ENCODE results near the gene RHBDD3. TPM values are rescaled to one million over a fixed set of nuclear protein-coding genes. Genes with fewer than 3 reads are reported as not detected.

The RHBDD3 gene
- total and polyA plus RNA-seq, 2 of the 4 experiments (the other 2 are of a cell fraction) = 5.7 to 21.5 TPM

DNA sequence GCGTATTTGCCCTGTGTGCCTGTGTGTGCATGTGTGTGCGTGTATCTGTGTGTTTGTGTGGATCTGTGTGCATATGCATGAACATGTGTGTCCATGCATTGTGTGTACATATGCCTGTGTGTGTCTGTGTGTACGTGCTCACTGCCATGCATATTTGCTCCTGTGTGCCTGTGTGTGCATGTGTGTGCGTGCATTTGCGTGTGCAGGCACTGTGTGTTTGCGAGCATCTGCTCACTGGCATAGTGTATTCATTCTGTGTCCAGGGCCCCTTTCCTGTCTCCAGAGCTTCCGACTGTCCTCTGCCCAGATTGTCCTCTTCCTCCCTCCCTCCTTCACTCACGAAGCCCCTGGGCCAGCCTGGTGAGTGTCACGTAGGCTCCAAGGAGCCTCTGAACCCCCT is 56.3 kb downstream of the RHBDD3 start:
- CTCF ChIA-PET = no interaction called here
- Histone ChIP-seq H2BK20ac (ENCODE audit: low read depth, low read length) (no peak overlapping the region), H3K79me1 (ENCODE audit: low read depth in 1 of 2, low read length in 2 of 2) (no peaks in the 10 kb centered on the region), H3K4ac (ENCODE audit: low read depth, low read length) (no peak overlapping the region), H3K27ac (ENCODE audit: insufficient read depth, low read length) (no peak overlapping the region), H2AK5ac (ENCODE audit: low read depth, low read length) (no peak overlapping the region), H3K23ac (ENCODE audit: low read depth, low read length) (no peak overlapping the region), H2BK5ac (ENCODE audit: low read depth, low read length, poor library complexity, severe bottlenecking) (no peak overlapping the region), H2BK15ac (ENCODE audit: low read depth, low read length) (no peak overlapping the region), H4K20me1 (ENCODE audit: insufficient read depth, low read length) (no peaks in the 10 kb centered on the region; the same call in 1 of the 2 replicates), H2AK9ac (replicated peaks; ENCODE audit: low read depth, low read length, poor library complexity) (no peak overlapping the region), H3K36me3 (ENCODE audit: control insufficient read depth, insufficient read depth, low read length) (no peaks in the 10 kb centered on the region), H4K5ac (ENCODE audit: low read depth, low read length) (no peak overlapping the region), H3K27me3 (ENCODE audit: control insufficient read depth, insufficient read depth, low read length) (peaks cover 18% of the 10 kb centered on the region), H2AFZ (replicated peaks; ENCODE audit: low read length, poor library complexity) (no peak overlapping the region), H3K9ac (ENCODE audit: low read depth, low read length) (no peak overlapping the region), H3K9me3 (ENCODE audit: control insufficient read depth, insufficient read depth, low read length) (no peaks in the 10 kb centered on the region), H2BK120ac (ENCODE audit: low read depth, low read length) (no peak overlapping the region), H3K18ac (ENCODE audit: low read depth, low read length) (no peak overlapping the region), H4K91ac (ENCODE audit: insufficient read depth, low read depth, low read length) (no peak overlapping the region), H3K4me1 (ENCODE audit: control insufficient read depth, insufficient read depth, low read length) (no peaks in the 10 kb centered on the region), H3K56ac (ENCODE audit: extremely low read depth, insufficient read depth, low read length) (no peak overlapping the region), H3K14ac (replicated peaks; ENCODE audit: low read depth, low read length) (no peak overlapping the region), H3K4me3 (ENCODE audit: insufficient read depth, low read depth, low read length) (no peak overlapping the region), H4K8ac (ENCODE audit: low read depth in 2 of 2, low read length in 2 of 2) (no peak overlapping the region), H3K9me1 (ENCODE audit: insufficient read depth, low read length) (no peaks in the 10 kb centered on the region), H3K4me2 (ENCODE audit: low read depth, low read length) (no peak overlapping the region)
- in situ Hi-C loops (cut with MboI; ENCODE audit: low sequenced_read_pairs) = no loop called here
- dilution Hi-C loops (cut with HindIII; ENCODE audit: low sequenced_read_pairs, unreplicated experiment) = no loop called here
- no TSS peak for BruUV-seq (replicated peaks)
- POLR2A ChIA-PET (ENCODE audit: unreplicated experiment) = no interaction called here
- no peak for TF ChIP-seq RCOR1 (IDR thresholded peaks at IDR 0.05; ENCODE audit: insufficient replicate concordance, low read length)
- no peak for TF ChIP-seq SMC3 (IDR thresholded peaks at IDR 0.05; ENCODE audit: low read depth, low read length)
- no peak for TF ChIP-seq MAFK (IDR thresholded peaks at IDR 0.05; ENCODE audit: low read depth, low read length)
- intact Hi-C loops (cut with micrococcal nuclease) = no loop called here
- ATAC-seq (ENCODE audit: low read depth) (no peak), DNase-seq (no peak)
- 90% methylated on average over 6 of the region's 9 CpGs; no CpG with 5 or more reads in 1 of the 2 experiments for WGBS, 2 experiments (ENCODE audit: extremely low coverage in 2 of 2, insufficient read length in 1 of 2)

All from IMR-90 (cell line).